Thoracic aorta (tissue), 2 donors: ENCODE data around the gene MKS1. TPM values are rescaled to one million over a fixed set of nuclear protein-coding genes. Genes with fewer than 3 reads are reported as not detected.

Experiments used
- ATAC-seq: fragments of 150-250 bp; one replicate; pipeline ENCODE4 v1.8.0; 2017; ENCODE audit warnings: low read depth; ENCODE audit not compliant: insufficient number of reproducible peaks, low FRiP score
- DNase-seq: peaks from one replicate; pipeline ENCODE4 v3.0.0-alpha.2; 2020; ENCODE audit warnings: low spot score
- H3K27ac ChIP-seq, 2 donors: fragments of 200-600 bp; sonication (generic); 1 replicate in 1 of 2; 2 replicates in 1 of 2; pipeline ENCODE4 v1.5.1; 2016; ENCODE audit warnings: mild to moderate bottlenecking in 2 of 2, moderate library complexity in 2 of 2
- H3K27me3 ChIP-seq: fragments of 200-600 bp; sonication (generic); replicated peaks from 2 replicates; pipeline ENCODE4 v1.6.0; 2016; ENCODE audit warnings: mild to moderate bottlenecking; ENCODE audit not compliant: insufficient read depth
- H3K36me3 ChIP-seq: fragments of 200-600 bp; sonication (generic); one replicate; pipeline ENCODE4 v1.5.1; 2016
- H3K4me1 ChIP-seq, 2 donors: fragments of 200-600 bp; sonication (generic); 1 replicate in 1 of 2; 2 replicates in 1 of 2; pipeline versions ENCODE4 v1.5.1 to v1.6.0; 2016; ENCODE audit warnings: low read depth in 2 of 2, mild to moderate bottlenecking in 1 of 2; ENCODE audit not compliant: control insufficient read depth in 1 of 2
- H3K4me3 ChIP-seq: fragments of 200-600 bp; sonication (generic); 2 replicates; pipeline ENCODE4 v1.5.1; 2016; ENCODE audit warnings: mild to moderate bottlenecking
- H3K9me3 ChIP-seq: fragments of 200-600 bp; sonication (generic); 2 replicates; pipeline ENCODE4 v1.5.1; 2016
- CTCF ChIP-seq: fragments of 200-600 bp; sonication (generic); IDR thresholded peaks from one replicate; pipeline ENCODE4 v1.5.1; 2019; ENCODE audit warnings: antibody characterized with exemption
- total RNA-seq, 2 donors: library from RNA; depleted of rRNA; stranded (reverse); fragments of >200 nt; gene quantifications; one replicate each; pipeline versions ENCODE4 v1.1.0 to v1.2.3, GENCODE V29; 2016

Gene MKS1
- total RNA-seq, 2 donors from 2014 or later = 10.5 to 10.8 TPM

DNA sequence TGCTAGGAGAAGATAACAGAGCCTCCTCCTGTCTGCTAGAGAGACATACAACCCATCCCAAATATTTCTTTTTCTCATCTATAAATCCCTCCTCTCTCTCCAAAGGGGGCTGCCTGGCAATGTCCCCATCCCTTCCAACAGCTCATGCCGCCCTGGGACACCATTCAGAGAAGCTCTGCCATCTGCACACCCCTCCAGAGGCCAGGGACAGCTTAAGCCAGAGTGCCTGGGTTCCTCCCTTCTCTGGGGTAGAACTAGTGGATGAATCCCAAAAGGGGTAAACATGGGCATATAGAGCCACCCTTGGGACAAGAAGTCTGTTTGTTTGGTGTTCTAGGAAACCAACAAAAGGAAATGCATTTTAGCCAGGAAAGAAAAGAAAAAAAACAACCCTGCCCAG is 16.8 kb upstream of the MKS1 start:
- no peak overlapping the region for H3K27ac ChIP-seq
- no peaks in the 10 kb centered on the region for H3K36me3 ChIP-seq
- no peak overlapping the region for H3K4me3 ChIP-seq
- H3K27me3 ChIP-seq = no peaks in the 10 kb centered on the region
- DNase-seq (no peak), ATAC-seq (no peak)
- TF ChIP-seq CTCF = no peak
- no peaks in the 10 kb centered on the region for H3K9me3 ChIP-seq
- no peaks in the 10 kb centered on the region for H3K4me1 ChIP-seq

- no peak for ATAC-seq
Observed at GRCh38 chr17:58234512-58234911, 15.5 kb upstream of the MKS1 start.

GRCh38 chr17:58233543-58233942 is 14.5 kb upstream of the MKS1 start:
- no peaks in the 10 kb centered on the region for H3K9me3 ChIP-seq
- no peaks in the 10 kb centered on the region for H3K36me3 ChIP-seq
- no peaks in the 10 kb centered on the region for H3K27me3 ChIP-seq
- ATAC-seq (no peak), DNase-seq (no peak)
- no peak overlapping the region for H3K27ac ChIP-seq
- no peak for TF ChIP-seq CTCF
- no peak overlapping the region for H3K4me3 ChIP-seq
- no peaks in the 10 kb centered on the region for H3K4me1 ChIP-seq

More at GRCh38 chr17:58234512-58234911, 15.5 kb upstream of the MKS1 start:
- Histone ChIP-seq H3K4me3 (no peak overlapping the region), H3K4me1 (no peaks in the 10 kb centered on the region), H3K36me3 (no peaks in the 10 kb centered on the region), H3K27ac (no peak overlapping the region), H3K9me3 (no peaks in the 10 kb centered on the region), H3K27me3 (no peaks in the 10 kb centered on the region)
- DNase-seq = no peak
- no peak for TF ChIP-seq CTCF

DNA sequence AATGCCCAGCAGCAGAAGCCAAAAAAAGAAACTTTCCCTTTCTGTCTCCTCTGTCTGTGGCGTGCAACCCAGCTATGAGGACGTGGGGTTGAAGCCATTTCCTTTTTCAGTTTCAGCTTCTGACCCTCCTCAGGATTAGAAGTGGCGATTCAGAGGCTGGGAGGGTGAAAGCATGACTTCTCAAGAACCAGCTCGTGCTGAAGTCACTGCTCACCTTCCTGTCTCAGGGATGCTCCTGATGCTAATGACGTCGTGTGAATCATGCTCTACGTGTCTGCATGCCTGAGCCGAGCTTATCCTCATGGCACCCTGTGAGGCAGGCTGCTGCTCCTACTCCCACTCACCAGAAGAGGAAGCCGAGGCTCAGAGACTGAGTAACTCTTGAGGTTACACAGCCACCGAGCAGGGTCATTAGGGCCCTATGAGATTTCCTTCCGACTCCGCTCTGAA is 13.7 kb upstream of the MKS1 start:
- no peak for TF ChIP-seq CTCF
- Histone ChIP-seq H3K4me3 (no peak overlapping the region), H3K9me3 (no peaks in the 10 kb centered on the region), H3K4me1 (no peaks in the 10 kb centered on the region), H3K27me3 (no peaks in the 10 kb centered on the region), H3K27ac (no peak overlapping the region), H3K36me3 (no peaks in the 10 kb centered on the region)
- ATAC-seq (no peak), DNase-seq (no peak)

DNA sequence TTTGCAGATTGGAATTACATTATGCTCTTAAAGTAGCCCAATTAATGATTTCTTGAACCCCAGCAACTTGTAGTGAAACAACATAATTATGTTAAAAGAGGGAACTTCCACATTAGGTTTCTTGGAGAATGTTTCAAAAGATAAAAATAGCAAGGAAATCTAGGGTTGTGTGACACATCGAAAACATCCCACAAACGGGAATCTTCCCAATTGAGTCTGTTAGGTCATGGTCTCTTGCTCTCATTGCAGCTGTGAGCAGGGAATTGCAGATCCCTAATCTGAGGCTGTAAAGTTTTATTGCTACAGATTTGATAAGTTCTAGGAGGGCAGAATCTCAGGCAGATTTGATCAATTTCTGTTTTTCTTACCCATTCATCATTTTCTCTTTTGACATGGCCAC is 12.6 kb upstream of the MKS1 start:
- no peaks in the 10 kb centered on the region for H3K4me1 ChIP-seq
- no peak for ATAC-seq
- no peaks in the 10 kb centered on the region for H3K36me3 ChIP-seq
- no peaks in the 10 kb centered on the region for H3K9me3 ChIP-seq
- H3K4me3 ChIP-seq = no peak overlapping the region
- DNase-seq = no peak
- no peak overlapping the region for H3K27ac ChIP-seq
- no peak for TF ChIP-seq CTCF
- no peaks in the 10 kb centered on the region for H3K27me3 ChIP-seq
